Measurements from ENCODE around the gene SLC43A3. TPM values are rescaled to one million over a fixed set of nuclear protein-coding genes. Genes with fewer than 3 reads are reported as not detected.

The SLC43A3 gene
- total RNA-seq, 2 experiments from 2014 or later: 41.3 to 62.1 TPM

- no peaks in the 10 kb centered on the region for H4K20me1 ChIP-seq (ENCODE audit: insufficient read depth, low read length)
- no peak for DNase-seq (ENCODE audit: low spot score)
- H2AFZ ChIP-seq (ENCODE audit: low read length): no peak overlapping the region
- intact Hi-C loops (cut with micrococcal nuclease; ENCODE audit: unreplicated experiment): no loop called here
- BruUV-seq (replicated peaks): no TSS peak
- TF ChIP-seq EZH2phosphoT487 (IDR thresholded peaks at IDR 0.05; ENCODE audit: borderline replicate concordance, low read depth, low read length): no peak
- no peak for TF ChIP-seq CTCF (conservative IDR thresholded peaks at IDR 0.05; ENCODE audit: low read length)
- no peaks in the 10 kb centered on the region for H3K9me3 ChIP-seq (ENCODE audit: low read length)
- H3K9me2 ChIP-seq (ENCODE audit: insufficient read depth, low read length): no peaks in the 10 kb centered on the region
- CTCF ChIA-PET (ENCODE audit: unreplicated experiment): no interaction called here
- no peak overlapping the region for H3K4me2 ChIP-seq (ENCODE audit: low read length)
- no peaks in the 10 kb centered on the region for H3K4me1 ChIP-seq (ENCODE audit: insufficient read depth, low read length, poor library complexity, severe bottlenecking)
- POLR2A ChIA-PET: no interaction called here
- no peaks in the 10 kb centered on the region for H3K36me3 ChIP-seq (ENCODE audit: insufficient read depth, low read length)
- no peak overlapping the region for H3K4me3 ChIP-seq (ENCODE audit: low read depth, low read length, poor library complexity, severe bottlenecking)
- no peak overlapping the region for H3K27ac ChIP-seq (ENCODE audit: low read depth, low read length, poor library complexity, severe bottlenecking)
- no peaks in the 10 kb centered on the region for H3K79me2 ChIP-seq (ENCODE audit: insufficient read depth, low read depth, low read length)
Observed at GRCh38 chr11:57357856-57358255, 69.1 kb downstream of the SLC43A3 start.

- TF ChIP-seq CTCF (conservative IDR thresholded peaks at IDR 0.05; ENCODE audit: low read length): no peak
- no peak for TF ChIP-seq EZH2phosphoT487 (IDR thresholded peaks at IDR 0.05; ENCODE audit: borderline replicate concordance, low read depth, low read length)
- ChIA-PET POLR2A (no interaction called here), CTCF (ENCODE audit: unreplicated experiment) (no interaction called here)
- DNase-seq (ENCODE audit: low spot score): no peak
- Histone ChIP-seq H3K9me2 (ENCODE audit: insufficient read depth, low read length) (no peaks in the 10 kb centered on the region), H3K27ac (ENCODE audit: low read depth, low read length, poor library complexity, severe bottlenecking) (no peak overlapping the region), H4K20me1 (ENCODE audit: insufficient read depth, low read length) (no peaks in the 10 kb centered on the region), H3K9me3 (ENCODE audit: low read length) (no peaks in the 10 kb centered on the region), H3K36me3 (ENCODE audit: insufficient read depth, low read length) (no peaks in the 10 kb centered on the region), H2AFZ (ENCODE audit: low read length) (no peak overlapping the region), H3K4me1 (ENCODE audit: insufficient read depth, low read length, poor library complexity, severe bottlenecking) (no peaks in the 10 kb centered on the region), H3K4me2 (ENCODE audit: low read length) (no peak overlapping the region), H3K4me3 (ENCODE audit: low read depth, low read length, poor library complexity, severe bottlenecking) (no peak overlapping the region), H3K79me2 (ENCODE audit: insufficient read depth, low read depth, low read length) (no peaks in the 10 kb centered on the region)
- intact Hi-C loops (cut with micrococcal nuclease; ENCODE audit: unreplicated experiment): no loop called here
- BruUV-seq (replicated peaks): no TSS peak
Observed at GRCh38 chr11:57357310-57357709, 69.6 kb downstream of the SLC43A3 start.

Small RNAs within 50 kb of the gene (small RNA-seq; reads per million reads assigned to genes)
- gene RNA5SP341: not detected

Other genes with a start within 250 kb of the SLC43A3 start
- not detected in 2 replicates for gene LRRC55, start 245.2 kb downstream of the SLC43A3 start, total RNA-seq (2014; rRNA removed; shearing (Covaris generic))
- gene LRRC55, start 245.2 kb downstream of the SLC43A3 start, total RNA-seq (2022): not detected in 2 replicates
- gene APLNR, start 189.9 kb downstream of the SLC43A3 start, total RNA-seq (2014; rRNA removed; shearing (Covaris generic)): not detected in 2 replicates
- not detected in 2 replicates for gene APLNR, start 189.9 kb downstream of the SLC43A3 start, total RNA-seq (2022)
- 5.3 and 6.4 TPM in 2 replicates for gene TNKS1BP1, start 102.2 kb downstream of the SLC43A3 start, total RNA-seq (2014; rRNA removed; shearing (Covaris generic))
- gene TNKS1BP1, start 102.2 kb downstream of the SLC43A3 start, total RNA-seq (2022): 16.4 and 19.7 TPM in 2 replicates
- 146 and 185 TPM in 2 replicates for gene SSRP1, start 91.2 kb downstream of the SLC43A3 start, total RNA-seq (2014; rRNA removed; shearing (Covaris generic))
- gene SSRP1, start 91.2 kb downstream of the SLC43A3 start, total RNA-seq (2022): 216 and 221 TPM in 2 replicates
- not detected in 2 replicates for gene P2RX3, start 88.8 kb downstream of the SLC43A3 start, total RNA-seq (2014; rRNA removed; shearing (Covaris generic))
- gene P2RX3, start 88.8 kb downstream of the SLC43A3 start, total RNA-seq (2022): not detected in 2 replicates
- not detected in 2 replicates for gene PRG3, start 46.0 kb downstream of the SLC43A3 start, total RNA-seq (2014; rRNA removed; shearing (Covaris generic))
- not detected in 2 replicates for gene PRG3, start 46.0 kb downstream of the SLC43A3 start, total RNA-seq (2022)
- gene PRG2, start 36.5 kb downstream of the SLC43A3 start, total RNA-seq (2014; rRNA removed; shearing (Covaris generic)): 0.28 TPM in 1 of 2 replicates, not detected in the other
- 1.1 and 1.2 TPM in 2 replicates for gene PRG2, start 36.5 kb downstream of the SLC43A3 start, total RNA-seq (2022)
- gene RTN4RL2, start 33.4 kb upstream of the SLC43A3 start, total RNA-seq (2014; rRNA removed; shearing (Covaris generic)): 0.25 and 0.41 TPM in 2 replicates
- 2.3 and 4.2 TPM in 2 replicates for gene RTN4RL2, start 33.4 kb upstream of the SLC43A3 start, total RNA-seq (2022)
- 47.1 and 61.1 TPM in 2 replicates for gene SLC43A1, start 88.6 kb upstream of the SLC43A3 start, total RNA-seq (2014; rRNA removed; shearing (Covaris generic))
- 78.6 and 87.0 TPM in 2 replicates for gene SLC43A1, start 88.6 kb upstream of the SLC43A3 start, total RNA-seq (2022)
- gene TIMM10, start 103.6 kb upstream of the SLC43A3 start, total RNA-seq (2014; rRNA removed; shearing (Covaris generic)): 163 and 195 TPM in 2 replicates
- gene TIMM10, start 103.6 kb upstream of the SLC43A3 start, total RNA-seq (2022): 204 and 258 TPM in 2 replicates
- gene SMTNL1, start 110.5 kb upstream of the SLC43A3 start, total RNA-seq (2014; rRNA removed; shearing (Covaris generic)): not detected in 2 replicates
- not detected in 2 replicates for gene SMTNL1, start 110.5 kb upstream of the SLC43A3 start, total RNA-seq (2022)
- gene UBE2L6, start 140.6 kb upstream of the SLC43A3 start, total RNA-seq (2014; rRNA removed; shearing (Covaris generic)): 64.7 and 68.9 TPM in 2 replicates
- gene UBE2L6, start 140.6 kb upstream of the SLC43A3 start, total RNA-seq (2022): 51.7 and 56.1 TPM in 2 replicates
- not detected in 2 replicates for gene SERPING1, start 170.6 kb upstream of the SLC43A3 start, total RNA-seq (2014; rRNA removed; shearing (Covaris generic))
- gene SERPING1, start 170.6 kb upstream of the SLC43A3 start, total RNA-seq (2022): not detected in 2 replicates
- gene YPEL4, start 222.8 kb upstream of the SLC43A3 start, total RNA-seq (2014; rRNA removed; shearing (Covaris generic)): 0.54 and 0.85 TPM in 2 replicates
- gene YPEL4, start 222.8 kb upstream of the SLC43A3 start, total RNA-seq (2022): 0.52 and 0.55 TPM in 2 replicates
- gene CLP1, start 230.6 kb upstream of the SLC43A3 start, total RNA-seq (2014; rRNA removed; shearing (Covaris generic)): 18.3 and 18.5 TPM in 2 replicates
- gene CLP1, start 230.6 kb upstream of the SLC43A3 start, total RNA-seq (2022): 18.1 and 20.8 TPM in 2 replicates
- 23.4 and 27.5 TPM in 2 replicates for gene ZDHHC5, start 241.0 kb upstream of the SLC43A3 start, total RNA-seq (2014; rRNA removed; shearing (Covaris generic))
- 46.1 and 57.4 TPM in 2 replicates for gene ZDHHC5, start 241.0 kb upstream of the SLC43A3 start, total RNA-seq (2022)